GM12878 (cell line): ENCODE measurements around the gene CSNK1G1.
"Not testable (repeated sequence)": the region's sequence is repeated elsewhere in the genome, so short reads cannot be mapped to it uniquely, and the experiment has no call there.

ENCODE experiments used
- SMAD1 ChIP-seq: fragments of 450-650 bp; IDR thresholded peaks from 2 replicates; pipeline ENCODE4 v1.6.1; 2018; ENCODE audit warnings: mild to moderate bottlenecking, low read depth; ENCODE audit not compliant: partially characterized antibody
- ZSCAN29 ChIP-seq: fragments of 450-650 bp; IDR thresholded peaks from 2 replicates; pipeline ENCODE4 v1.6.1; 2017; ENCODE audit warnings: mild to moderate bottlenecking, moderate library complexity
- TF ChIP-seq, protein P1 (sequence below): IDR thresholded peaks from 2 replicates; pipeline ENCODE4 v1.6.1; 2011; ENCODE audit warnings: low read depth, low read length, improper control_type of control experiment, borderline replicate concordance

DNA sequence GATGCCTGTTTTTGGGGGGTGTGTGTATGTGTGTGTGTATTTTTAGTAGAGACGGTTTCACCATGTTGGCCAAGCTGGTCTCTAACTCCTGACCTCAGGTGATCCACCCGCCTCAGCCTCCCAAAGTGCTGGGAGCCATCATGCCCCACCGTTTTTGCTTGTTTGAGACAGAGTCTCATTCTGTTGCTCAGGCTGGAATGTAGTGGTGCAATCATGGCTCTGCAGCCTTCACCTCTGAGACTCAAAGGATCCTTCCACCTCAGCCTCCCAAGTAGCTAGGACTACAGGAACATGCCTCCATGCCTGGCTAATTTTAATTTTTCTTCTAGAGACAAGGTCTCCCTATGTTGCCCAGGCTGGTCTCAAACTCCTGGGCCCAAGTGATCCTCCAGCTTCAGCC lies 36.5 kb upstream of the CSNK1G1 start:
- TF ChIP-seq, protein P1, sequence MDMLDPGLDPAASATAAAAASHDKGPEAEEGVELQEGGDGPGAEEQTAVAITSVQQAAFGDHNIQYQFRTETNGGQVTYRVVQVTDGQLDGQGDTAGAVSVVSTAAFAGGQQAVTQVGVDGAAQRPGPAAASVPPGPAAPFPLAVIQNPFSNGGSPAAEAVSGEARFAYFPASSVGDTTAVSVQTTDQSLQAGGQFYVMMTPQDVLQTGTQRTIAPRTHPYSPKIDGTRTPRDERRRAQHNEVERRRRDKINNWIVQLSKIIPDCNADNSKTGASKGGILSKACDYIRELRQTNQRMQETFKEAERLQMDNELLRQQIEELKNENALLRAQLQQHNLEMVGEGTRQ, result not testable (repeated sequence)
- TF ChIP-seq SMAD1, ZSCAN29: not testable (repeated sequence)
